Measurements from ENCODE around the gene GDAP1L1.
"Not testable (repeated sequence)": the region's sequence is repeated elsewhere in the genome, so short reads cannot be mapped to it uniquely, and the experiment has no call there.

GDAP1L1 gene

DNA sequence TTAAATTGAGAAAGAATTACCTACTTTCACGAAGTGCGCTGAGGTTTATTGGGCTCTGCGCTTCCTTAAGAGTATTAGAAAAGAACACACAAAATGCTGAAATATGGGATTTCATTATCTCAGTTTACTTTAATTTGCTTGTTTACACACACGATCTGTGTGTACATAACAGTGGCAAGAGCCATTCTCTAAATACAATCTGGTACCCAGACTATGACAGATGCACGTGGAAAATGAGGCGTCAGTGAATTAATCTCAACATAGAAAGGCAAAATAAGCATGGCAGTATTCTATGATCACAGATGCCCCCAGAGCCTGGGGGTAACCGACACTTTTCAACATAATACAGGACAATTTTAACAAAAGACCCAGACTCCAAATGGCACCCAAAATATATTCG, 55.6 kb downstream of the GDAP1L1 start:
- DNase-seq (ENCODE audit: low spot score): no peak

DNA sequence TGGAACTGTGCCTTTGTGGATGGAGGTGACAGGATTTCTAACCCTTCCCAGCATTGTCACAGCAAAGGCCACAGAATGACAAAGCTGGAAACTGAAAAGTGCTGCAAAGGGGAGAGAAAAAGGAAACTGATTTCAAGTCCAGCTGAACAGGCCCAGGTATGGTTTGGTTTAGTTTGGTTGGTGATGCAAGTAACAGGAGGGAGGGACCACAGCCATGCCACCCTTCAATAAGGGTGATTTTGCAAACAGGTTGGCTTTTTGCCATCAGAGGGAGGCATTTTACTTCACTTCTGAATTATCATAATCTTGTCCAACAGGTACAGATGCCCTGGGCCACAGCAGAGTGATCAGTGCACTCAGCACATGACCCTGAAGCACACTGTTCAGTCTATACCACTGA, 57.3 kb downstream of the GDAP1L1 start:
- no peak for DNase-seq (ENCODE audit: low spot score)

DNA sequence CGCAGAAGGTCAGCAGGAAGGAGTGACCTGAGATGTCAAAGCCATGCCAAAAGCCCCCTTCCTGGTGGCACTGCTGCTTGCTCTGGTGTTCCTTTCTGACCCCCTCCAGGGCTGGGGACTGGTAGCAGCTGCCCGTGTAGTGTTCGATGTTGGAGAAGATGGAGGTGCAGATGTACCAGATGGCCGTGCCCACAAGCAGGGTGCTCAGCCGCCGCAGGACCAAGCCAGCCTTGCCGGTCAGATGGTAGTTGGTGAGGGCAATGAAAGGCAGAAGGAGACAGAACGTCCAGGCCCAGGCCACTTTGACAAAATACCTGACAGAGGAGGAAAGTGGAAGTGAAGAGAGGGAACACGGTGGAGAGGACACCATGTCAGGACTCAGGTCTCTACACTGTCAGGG, 59.8 kb downstream of the GDAP1L1 start:
- no peak for DNase-seq (ENCODE audit: low spot score)

DNA sequence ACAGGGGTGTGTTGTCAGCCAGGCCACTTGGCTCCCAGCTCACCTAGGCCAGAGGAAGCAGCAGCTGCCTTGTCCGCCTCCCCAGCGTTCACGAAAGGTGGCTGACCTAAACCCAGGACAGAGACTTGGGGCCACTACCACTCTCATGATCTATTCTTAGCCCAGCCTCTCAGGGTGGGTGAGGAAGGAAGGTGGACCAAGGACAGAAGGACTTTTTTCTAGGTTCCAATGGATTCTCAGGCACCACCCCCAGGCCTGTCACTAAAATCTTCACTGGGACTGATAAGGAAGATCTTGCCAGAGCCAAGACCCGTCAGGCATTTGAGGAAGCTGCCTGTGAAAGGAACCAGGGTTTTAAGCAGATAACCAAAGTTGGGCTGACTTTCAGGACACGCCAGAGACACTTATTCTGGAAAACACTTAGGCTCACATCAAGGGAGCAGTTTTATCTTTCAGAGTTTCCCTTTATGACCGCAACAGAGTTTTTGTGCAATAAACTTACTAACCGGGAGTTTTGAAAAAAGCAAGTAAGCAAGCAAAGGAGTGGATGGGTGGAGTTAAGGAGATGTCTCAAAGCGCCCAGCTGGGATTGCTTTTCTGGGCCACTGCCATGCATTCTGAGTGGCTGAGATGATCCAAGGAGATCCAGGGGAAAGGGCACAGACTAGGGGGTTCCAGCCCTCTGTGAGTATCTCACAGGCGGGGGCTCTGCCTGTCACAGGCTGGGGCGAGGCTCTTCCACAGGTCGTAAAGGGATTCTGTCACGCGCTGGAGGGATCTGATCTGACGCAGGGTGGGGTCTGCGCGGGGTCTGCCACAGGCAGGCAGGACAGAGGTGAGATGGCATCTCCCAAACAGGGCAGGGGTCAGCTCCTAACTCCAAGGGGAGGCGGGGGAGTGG, 62.9 kb downstream of the GDAP1L1 start:
- DNase-seq (ENCODE audit: low spot score): peak; percentile 70

DNA sequence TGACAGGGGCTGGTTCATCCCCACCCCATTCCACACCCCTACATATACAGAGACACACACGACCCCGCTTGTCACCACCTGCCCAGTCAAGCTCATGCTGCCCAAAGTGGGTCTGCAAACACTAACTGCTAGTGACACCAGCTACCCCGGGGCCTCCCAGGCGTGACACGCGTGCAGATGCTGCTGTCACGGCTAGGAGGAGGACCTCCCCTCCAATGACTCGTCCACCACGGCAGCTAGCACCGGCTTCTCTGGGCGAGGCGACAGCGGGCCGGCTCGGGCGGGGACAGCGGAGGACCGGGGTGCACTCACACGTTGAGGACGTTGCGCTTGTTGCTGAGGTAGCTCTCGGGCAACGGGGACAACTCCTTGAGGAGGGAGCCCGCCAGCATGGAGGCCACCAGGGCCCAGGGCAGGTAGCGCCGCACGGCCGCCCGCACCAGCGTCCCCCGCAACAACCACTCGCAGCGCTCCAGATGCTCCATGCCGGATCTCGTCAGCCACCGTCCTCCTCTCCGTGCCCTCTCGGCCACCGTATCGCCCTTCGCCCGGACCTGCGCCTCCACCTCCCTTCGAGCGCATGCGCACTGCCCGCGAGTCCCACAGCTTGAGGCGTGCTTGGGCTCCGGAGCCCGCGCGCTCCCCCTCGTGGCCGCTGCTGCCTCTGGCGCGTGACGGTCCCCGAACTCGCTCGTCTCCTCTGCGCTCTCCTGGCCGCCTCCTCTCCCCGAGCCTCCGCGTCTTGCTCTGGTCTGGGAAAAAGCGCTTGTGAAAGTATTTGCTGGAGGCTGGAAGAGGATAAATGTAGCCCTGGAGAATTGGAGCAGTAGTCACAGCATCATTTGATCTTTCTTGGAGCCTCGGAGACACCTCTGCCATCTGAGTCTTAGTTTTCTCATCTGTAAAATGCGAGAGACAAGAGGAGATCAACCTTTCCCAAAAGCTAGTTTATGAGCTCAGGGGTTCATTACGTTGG, 63.8 kb downstream of the GDAP1L1 start, which contains the start of gene FITM2:
FITM2 (minus strand) TSS at position 539 of the 976 bp plus-strand sequence; CDS start at position 485, 54 bp downstream.
- peak; percentile 100 for DNase-seq (ENCODE audit: low spot score)

DNA sequence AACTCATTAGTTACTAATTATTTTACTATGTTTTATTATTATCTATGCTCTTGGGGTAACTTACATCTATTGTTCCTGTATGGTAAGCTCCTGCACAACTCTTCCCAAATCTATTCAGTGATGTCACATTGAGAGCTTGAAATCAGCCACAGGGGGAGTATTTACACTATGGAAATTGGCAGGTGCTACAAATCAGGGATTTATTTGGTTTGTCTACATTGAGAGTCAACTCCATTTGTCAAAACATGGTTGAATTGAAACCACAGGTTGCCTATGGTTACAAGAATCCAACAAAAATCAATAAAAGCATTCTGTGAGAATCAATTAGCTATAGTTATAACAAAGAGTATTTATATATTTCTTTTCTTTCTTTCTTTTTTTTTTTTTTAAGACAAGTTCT, 67.8 kb downstream of the GDAP1L1 start:
- no peak for DNase-seq (ENCODE audit: low spot score)

DNA sequence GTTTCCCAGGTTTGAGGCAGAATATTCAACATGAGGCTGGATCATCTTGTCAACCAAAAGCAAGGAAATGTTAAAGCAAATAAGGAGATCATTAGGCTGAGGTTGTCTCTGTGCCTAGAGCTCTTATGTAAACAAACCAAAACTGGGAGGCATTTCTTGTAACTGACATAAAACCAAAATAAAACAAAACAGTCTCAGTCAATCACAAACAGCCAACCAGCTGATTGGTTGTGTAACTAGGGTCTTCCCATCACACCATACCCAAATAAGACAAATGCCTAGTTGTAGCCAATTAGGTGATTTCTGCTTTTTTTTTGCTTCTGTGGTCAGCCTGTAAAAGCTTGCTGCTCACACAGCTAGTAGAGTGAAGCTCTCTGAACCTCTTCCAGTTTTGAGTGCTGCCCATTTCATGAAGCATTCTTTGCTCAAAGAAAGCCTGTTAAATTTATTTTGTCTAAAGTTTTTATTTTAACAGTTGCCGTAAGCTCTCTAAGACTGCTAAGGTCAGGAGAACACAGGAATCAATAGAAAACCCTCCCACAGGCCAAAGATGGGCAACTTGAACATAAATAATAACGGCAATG, 72.8 kb downstream of the GDAP1L1 start:
- DNase-seq (ENCODE audit: low spot score): no peak

DNA sequence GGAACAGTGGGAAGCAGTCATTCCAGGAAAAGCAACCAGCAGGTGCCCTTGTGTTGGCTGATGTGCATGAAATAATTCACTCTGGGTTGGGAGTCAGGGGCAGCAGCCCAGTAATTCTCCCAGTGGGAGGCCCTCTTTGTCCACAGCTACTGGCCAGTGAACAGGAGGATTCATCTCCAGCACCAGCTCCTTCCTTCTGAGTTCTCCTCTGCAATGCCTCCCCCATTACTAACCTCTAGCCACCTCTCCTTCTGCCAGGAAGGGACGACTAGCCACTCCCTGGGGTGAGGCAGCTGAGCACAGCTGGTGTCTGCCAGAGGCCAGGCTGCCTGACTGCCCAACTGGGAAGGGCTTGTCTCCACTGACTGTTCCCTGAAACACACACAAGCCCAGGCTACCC, 77.2 kb downstream of the GDAP1L1 start:
- DNase-seq (ENCODE audit: low spot score): no peak

DNA sequence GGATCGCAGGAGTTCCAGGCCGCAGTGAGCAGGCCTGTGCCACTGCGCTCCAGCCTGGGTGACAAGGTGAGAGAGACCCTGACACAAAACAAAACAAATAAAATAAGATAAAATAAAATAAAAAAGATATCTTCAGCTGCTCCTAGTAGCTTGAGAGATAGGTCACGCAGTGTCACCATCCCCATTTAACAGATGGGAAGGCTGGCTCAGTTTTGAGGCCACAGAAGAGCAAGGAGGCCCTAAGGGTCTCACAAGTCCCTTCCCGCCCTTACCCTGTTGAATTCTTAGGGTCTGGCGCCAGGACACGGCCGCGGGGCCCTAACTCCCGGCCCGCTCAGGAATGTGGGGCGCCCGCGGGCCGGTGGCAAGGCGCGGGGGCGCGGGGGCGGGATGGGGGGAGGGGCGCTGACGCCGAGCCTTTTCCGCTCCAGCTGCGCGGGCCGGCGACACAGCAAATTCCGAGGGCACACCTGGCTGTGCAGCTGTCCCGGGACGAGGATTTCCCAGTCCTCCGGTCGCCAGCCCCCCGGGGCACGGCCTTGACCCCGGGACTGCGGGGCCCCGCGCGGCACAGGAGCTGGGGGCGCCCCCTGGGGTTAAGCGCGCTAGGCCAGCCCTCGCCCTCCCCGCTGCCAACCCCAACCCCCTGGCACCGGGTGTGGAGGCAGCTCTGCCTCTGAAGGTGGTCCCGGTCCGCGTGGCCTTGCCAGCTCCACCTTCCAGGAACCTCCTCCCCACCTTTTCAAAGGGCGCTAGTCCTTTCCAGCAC, 79.5 kb downstream of the GDAP1L1 start:
- no peak for DNase-seq (ENCODE audit: low spot score)

DNA sequence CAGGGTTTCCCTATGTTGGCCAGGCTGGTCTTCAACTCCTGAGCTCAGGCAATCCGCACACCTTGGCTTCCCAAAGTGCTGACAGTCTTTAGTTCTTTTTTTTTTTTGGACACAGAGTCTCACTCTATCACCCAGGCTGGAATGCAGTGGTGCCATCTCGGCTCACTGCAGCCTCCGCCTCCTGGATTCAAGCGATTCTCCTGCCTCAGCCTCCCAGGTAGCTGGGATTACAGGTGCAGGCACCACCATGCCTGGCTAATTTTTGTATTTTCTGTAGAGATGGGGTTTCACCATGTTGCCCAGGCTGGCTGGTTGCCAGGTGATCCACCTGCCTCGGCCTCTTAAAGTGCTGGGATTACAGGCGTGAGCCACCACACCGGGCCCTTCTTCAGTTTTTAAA, 80.6 kb downstream of the GDAP1L1 start:
- DNase-seq (ENCODE audit: low spot score): not testable (repeated sequence)

DNA sequence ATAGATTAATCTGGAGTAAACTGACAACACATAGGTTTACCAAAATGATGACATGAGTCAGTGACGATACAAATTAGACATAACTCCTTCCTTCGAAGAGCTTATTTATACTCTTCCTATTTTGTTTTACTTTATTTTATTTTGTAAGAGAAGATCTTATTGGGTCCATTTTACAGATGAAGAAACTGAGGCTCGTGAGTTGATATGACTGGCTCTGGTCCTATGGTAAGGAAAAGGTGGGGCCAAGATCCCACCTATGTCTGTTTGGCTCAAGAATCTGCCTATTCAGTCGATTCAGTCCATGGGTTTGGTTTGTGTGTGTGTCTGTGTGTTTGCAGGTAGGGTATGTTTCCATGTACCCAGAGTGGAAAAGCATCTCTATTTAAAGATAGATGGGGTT, 81.3 kb downstream of the GDAP1L1 start:
- DNase-seq (ENCODE audit: low spot score): no peak

Data from AG20443 (cell line).